Activated CD4-positive, alpha-beta memory T cell treated with anti-CD3 and anti-CD28 coated beads, Interleukin-2, amount 10 ng/mL, durations not matched to agents 7 days and 5 days (primary cell): Measurements from ENCODE around the gene FMN1. TPM values are rescaled to one million over a fixed set of nuclear protein-coding genes. Genes with fewer than 3 reads are reported as not detected.
"Not testable (repeated sequence)": the region's sequence is repeated elsewhere in the genome, so short reads cannot be mapped to it uniquely, and the experiment has no call there.

Experiments used
- CTCF ChIA-PET: fragments of 350-600 bp; sonication (Branson Sonifier 250); formaldehyde crosslinking; loops from one replicate; lab custom pipeline; 2021; ENCODE audit warnings: antibody characterized with exemption, inconsistent platforms; lab: Charles Lee
- POLR2A ChIA-PET: fragments of 350-600 bp; sonication (Branson Sonifier 250); formaldehyde crosslinking; loops from one replicate; lab custom pipeline; 2021; ENCODE audit warnings: antibody characterized with exemption; lab: Charles Lee
- DNase-seq: peaks from one replicate; pipeline ENCODE4 v3.0.0-alpha.2; 2020
- H3K27ac Mint-ChIP-seq: one replicate; pipeline ENCODE4 v1.8.0; 2021; ENCODE audit warnings: mild to moderate bottlenecking, mixed read lengths
- H3K27me3 Mint-ChIP-seq: one replicate; pipeline ENCODE4 v1.8.0; 2021; ENCODE audit warnings: mixed read lengths
- H3K36me3 Mint-ChIP-seq: one replicate; pipeline ENCODE4 v1.8.0; 2021; ENCODE audit warnings: low read depth, mixed read lengths
- H3K4me1 Mint-ChIP-seq: one replicate; pipeline ENCODE4 v1.8.0; 2021; ENCODE audit warnings: mixed read lengths
- H3K4me3 Mint-ChIP-seq: one replicate; pipeline ENCODE4 v1.8.0; 2021; ENCODE audit warnings: mild to moderate bottlenecking, mixed read lengths
- H3K9me3 Mint-ChIP-seq: one replicate; pipeline ENCODE4 v1.8.0; 2021; ENCODE audit warnings: mixed read lengths
- total RNA-seq, 2 experiments: library from RNA; stranded (reverse); gene quantifications; one replicate each; pipeline ENCODE4 v1.2.3, GENCODE V29; 2021

The FMN1 gene
- total RNA-seq, 2 experiments from 2014 or later: 0.03 to 0.15 TPM

GRCh38 chr15:32953533-32953910 lies 241.0 kb downstream of the FMN1 start:
- Mint-ChIP-seq H3K4me3 (no peak overlapping the region), H3K9me3 (no peaks in the 10 kb centered on the region), H3K27ac (no peak overlapping the region), H3K27me3 (no peaks in the 10 kb centered on the region), H3K36me3 (no peaks in the 10 kb centered on the region), H3K4me1 (no peaks in the 10 kb centered on the region)
- no peak for DNase-seq
- CTCF ChIA-PET: no interaction called here
- POLR2A ChIA-PET: no interaction called here

DNA sequence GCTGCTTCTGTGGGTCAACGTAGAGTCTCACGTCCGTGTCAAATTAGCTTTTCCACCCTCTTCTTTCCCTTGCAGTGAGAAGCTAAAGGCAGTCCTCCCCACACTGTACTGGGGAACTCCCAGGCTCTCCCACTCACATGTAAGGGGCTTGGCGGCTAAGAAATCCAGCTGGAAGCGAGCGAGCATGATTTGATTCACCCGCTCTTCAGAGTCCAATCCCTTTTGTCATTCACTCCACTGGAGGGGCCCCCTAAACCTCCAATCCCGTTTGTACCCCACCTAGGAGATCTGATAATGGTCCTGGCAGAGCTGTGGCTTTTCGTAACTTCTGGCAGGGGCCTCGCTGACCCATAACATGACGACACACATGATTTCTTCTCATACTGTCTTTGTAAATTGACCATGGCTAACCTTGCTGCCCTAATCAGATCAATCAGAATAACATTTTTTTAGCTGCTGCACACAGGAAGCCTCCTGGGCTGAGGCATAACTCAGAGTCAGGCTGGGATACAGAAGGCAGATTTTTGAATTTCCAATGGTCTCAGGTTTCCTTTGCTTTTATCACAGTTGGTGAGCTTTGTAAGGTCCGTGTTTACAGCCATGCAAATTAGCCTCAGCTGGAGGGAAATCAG lies 241.5 kb downstream of the FMN1 start:
- no peaks in the 10 kb centered on the region for H3K9me3 Mint-ChIP-seq
- H3K27ac Mint-ChIP-seq: no peak overlapping the region
- no peaks in the 10 kb centered on the region for H3K27me3 Mint-ChIP-seq
- H3K36me3 Mint-ChIP-seq: no peaks in the 10 kb centered on the region
- H3K4me1 Mint-ChIP-seq: no peaks in the 10 kb centered on the region
- no peak for DNase-seq
- ChIA-PET POLR2A (no interaction called here), CTCF (no interaction called here)
- no peak overlapping the region for H3K4me3 Mint-ChIP-seq

GRCh38 chr15:32951736-32952464 lies 242.6 kb downstream of the FMN1 start:
- POLR2A ChIA-PET: no interaction called here
- H3K27ac Mint-ChIP-seq: no peak overlapping the region
- H3K36me3 Mint-ChIP-seq: no peaks in the 10 kb centered on the region
- H3K4me3 Mint-ChIP-seq: no peak overlapping the region
- CTCF ChIA-PET: no interaction called here
- no peaks in the 10 kb centered on the region for H3K9me3 Mint-ChIP-seq
- no peaks in the 10 kb centered on the region for H3K4me1 Mint-ChIP-seq
- H3K27me3 Mint-ChIP-seq: no peaks in the 10 kb centered on the region
- no peak for DNase-seq

DNA sequence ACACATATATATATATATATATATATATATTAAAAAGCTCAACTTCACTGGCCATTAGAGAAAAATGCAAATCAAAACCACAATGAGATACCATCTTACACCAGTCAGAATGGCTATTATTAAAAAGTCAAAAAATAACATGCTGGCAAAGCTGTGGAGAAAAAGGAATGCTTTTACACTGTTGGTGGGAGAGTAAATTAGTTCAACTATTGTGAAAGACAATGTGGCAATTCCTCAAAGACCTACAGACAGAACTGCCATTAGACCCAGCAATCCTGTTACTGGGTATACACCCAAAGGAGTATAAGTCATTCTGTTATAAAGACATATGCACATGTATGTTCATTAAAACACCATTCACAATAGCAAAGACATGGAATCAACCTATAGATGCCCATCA lies 244.5 kb downstream of the FMN1 start:
- DNase-seq, H3K27me3 Mint-ChIP-seq, H3K4me3 Mint-ChIP-seq, CTCF ChIA-PET, H3K4me1 Mint-ChIP-seq, H3K36me3 Mint-ChIP-seq, H3K9me3 Mint-ChIP-seq, POLR2A ChIA-PET, H3K27ac Mint-ChIP-seq: not testable (repeated sequence)

GRCh38 chr15:32946210-32946609 lies 248.3 kb downstream of the FMN1 start:
- H3K9me3 Mint-ChIP-seq: no peaks in the 10 kb centered on the region
- POLR2A ChIA-PET: no interaction called here
- DNase-seq: no peak
- no peaks in the 10 kb centered on the region for H3K36me3 Mint-ChIP-seq
- H3K4me3 Mint-ChIP-seq: no peak overlapping the region
- CTCF ChIA-PET: no interaction called here
- H3K27me3 Mint-ChIP-seq: no peaks in the 10 kb centered on the region
- no peak overlapping the region for H3K27ac Mint-ChIP-seq
- H3K4me1 Mint-ChIP-seq: no peaks in the 10 kb centered on the region

GRCh38 chr15:32944431-32944830 lies 250.1 kb downstream of the FMN1 start:
- Mint-ChIP-seq H3K27ac (no peak overlapping the region), H3K4me3 (no peak overlapping the region), H3K4me1 (no peaks in the 10 kb centered on the region), H3K27me3 (no peaks in the 10 kb centered on the region), H3K9me3 (no peaks in the 10 kb centered on the region), H3K36me3 (no peaks in the 10 kb centered on the region)
- CTCF ChIA-PET: no interaction called here
- DNase-seq: no peak
- POLR2A ChIA-PET: no interaction called here

DNA sequence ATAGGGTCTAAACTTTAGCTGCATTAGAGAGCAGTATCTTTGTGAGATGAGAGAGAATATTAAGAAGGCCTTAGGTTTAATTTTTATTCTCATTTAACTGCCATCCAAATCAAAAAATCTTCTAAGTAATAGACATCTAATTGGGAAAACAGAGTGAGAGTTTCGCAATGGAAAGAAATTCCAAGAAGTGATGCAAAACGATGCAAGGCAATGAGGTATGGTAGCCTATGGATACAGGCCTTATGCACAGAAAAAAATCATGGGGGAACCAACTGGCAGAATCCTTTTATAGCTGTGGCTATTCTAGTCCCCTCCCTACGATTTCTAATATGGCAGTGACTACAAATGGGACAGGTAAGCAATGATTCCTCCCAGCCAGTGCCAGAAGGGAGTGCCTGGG lies 250.8 kb downstream of the FMN1 start:
- no peak for DNase-seq
- POLR2A ChIA-PET: no interaction called here

GRCh38 chr15:32942401-32942841 lies 252.1 kb downstream of the FMN1 start:
- H3K27me3 Mint-ChIP-seq: peaks cover 3% of the 10 kb centered on the region
- no peak for DNase-seq
- H3K36me3 Mint-ChIP-seq: no peaks in the 10 kb centered on the region
- H3K4me3 Mint-ChIP-seq: no peak overlapping the region
- CTCF ChIA-PET: no interaction called here
- H3K4me1 Mint-ChIP-seq: no peaks in the 10 kb centered on the region
- no peaks in the 10 kb centered on the region for H3K9me3 Mint-ChIP-seq
- H3K27ac Mint-ChIP-seq: no peak overlapping the region
- POLR2A ChIA-PET: no interaction called here

More for the DNA sequence above, 250.8 kb downstream of the FMN1 start:
- no peak overlapping the region for H3K4me3 Mint-ChIP-seq
- CTCF ChIA-PET: no interaction called here
- H3K4me1 Mint-ChIP-seq: no peaks in the 10 kb centered on the region
- no peak overlapping the region for H3K27ac Mint-ChIP-seq
- H3K9me3 Mint-ChIP-seq: no peaks in the 10 kb centered on the region
- H3K27me3 Mint-ChIP-seq: no peaks in the 10 kb centered on the region
- no peaks in the 10 kb centered on the region for H3K36me3 Mint-ChIP-seq

GRCh38 chr15:32941823-32942222 lies 252.7 kb downstream of the FMN1 start:
- Mint-ChIP-seq H3K27me3 (peaks cover 4% of the 10 kb centered on the region), H3K36me3 (no peaks in the 10 kb centered on the region), H3K4me1 (no peaks in the 10 kb centered on the region), H3K27ac (no peak overlapping the region), H3K9me3 (no peaks in the 10 kb centered on the region), H3K4me3 (no peak overlapping the region)
- DNase-seq: no peak
- ChIA-PET CTCF (no interaction called here), POLR2A (no interaction called here)

DNA sequence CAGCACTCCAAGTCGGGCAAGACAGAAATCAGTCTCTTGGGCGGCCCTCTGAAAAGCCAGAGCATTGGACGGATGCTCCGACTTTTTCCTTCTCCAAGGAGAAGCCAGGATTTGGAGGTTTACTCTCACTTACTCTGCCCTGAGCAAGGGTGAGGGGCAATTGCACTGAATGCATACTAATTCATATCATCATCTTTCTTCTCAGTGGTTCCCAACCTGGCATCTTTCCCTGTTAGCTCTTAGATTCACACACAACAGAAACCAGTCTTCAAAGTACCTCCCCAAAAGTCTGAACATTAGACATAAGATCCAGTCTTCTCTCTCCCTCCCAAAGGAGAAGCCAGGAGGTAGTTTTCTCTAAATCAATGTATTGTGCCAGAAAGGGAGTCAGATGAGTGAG lies 257.5 kb downstream of the FMN1 start:
- Mint-ChIP-seq H3K27ac (no peak overlapping the region), H3K4me3 (no peak overlapping the region), H3K4me1 (no peaks in the 10 kb centered on the region), H3K36me3 (no peaks in the 10 kb centered on the region), H3K9me3 (no peaks in the 10 kb centered on the region), H3K27me3 (peaks cover 4% of the 10 kb centered on the region)
- no peak for DNase-seq
- ChIA-PET POLR2A (no interaction called here), CTCF (interaction anchor here (1.6 kb wide), 1 partner anchor 33 kb away, joined by 5 read pairs; no protein-coding TSS in a partner anchor)

DNA sequence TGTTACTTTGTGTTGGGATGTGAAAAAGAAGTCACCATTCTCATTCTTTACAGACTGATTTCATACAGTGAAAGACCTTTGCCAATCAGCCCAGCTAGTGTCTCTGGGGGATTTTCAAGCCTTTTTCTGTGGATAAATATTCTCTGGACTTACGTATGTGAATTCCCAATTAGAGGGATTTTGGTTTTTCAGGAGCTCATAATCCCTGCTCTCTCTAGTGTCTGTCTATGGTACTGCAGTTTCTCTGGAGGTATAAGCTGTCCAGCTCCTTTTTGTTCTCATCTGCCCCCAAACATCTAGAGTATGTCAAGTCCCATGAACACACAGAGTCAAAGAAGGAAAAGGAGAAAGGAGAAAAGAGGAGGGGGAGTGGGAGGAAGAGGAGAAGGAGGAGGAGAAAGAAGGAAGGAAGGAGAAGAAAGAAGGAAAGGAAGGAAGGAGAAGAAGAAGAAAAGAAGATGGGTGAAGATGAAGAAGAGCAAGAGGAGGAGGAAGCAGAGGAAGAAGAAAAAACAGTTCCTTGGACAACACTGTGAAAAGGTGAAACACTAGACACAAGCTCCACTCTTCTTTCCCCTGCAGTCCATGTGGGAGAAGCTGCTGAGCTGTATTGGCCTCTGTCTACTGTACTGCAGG lies 258.1 kb downstream of the FMN1 start:
- POLR2A ChIA-PET: no interaction called here
- CTCF ChIA-PET: interaction anchor here (0.7 to 1.6 kb wide), 4 partner anchors 16 to 274 kb away, joined by 3 to 5 read pairs (median 3); no protein-coding TSS in a partner anchor
- H3K27me3 Mint-ChIP-seq: peaks cover 4% of the 10 kb centered on the region

DNA sequence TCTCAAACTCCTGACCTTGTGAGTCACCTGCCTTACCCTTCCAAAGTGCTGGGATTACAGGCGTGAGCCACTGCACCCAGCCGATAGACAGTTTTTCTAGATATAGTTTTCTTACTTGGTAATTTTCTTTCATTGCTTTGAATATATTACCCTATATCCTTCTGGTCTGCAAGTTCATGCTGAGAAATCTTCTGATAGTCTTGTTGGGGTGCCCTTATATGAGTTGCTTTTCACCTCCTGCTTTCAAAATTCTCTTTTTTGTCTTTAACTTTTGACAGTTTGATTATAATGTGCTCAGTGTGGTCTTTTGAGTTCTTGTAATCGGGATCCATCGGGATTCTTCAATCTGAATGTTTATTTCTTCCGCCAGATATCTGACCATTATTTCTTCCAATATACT lies 259.4 kb downstream of the FMN1 start:
- no peaks in the 10 kb centered on the region for H3K9me3 Mint-ChIP-seq
- no peak for DNase-seq
- no peaks in the 10 kb centered on the region for H3K36me3 Mint-ChIP-seq
- ChIA-PET POLR2A (no interaction called here), CTCF (no interaction called here)
- H3K4me1 Mint-ChIP-seq: no peaks in the 10 kb centered on the region
- no peak overlapping the region for H3K27ac Mint-ChIP-seq
- H3K27me3 Mint-ChIP-seq: peaks cover 6% of the 10 kb centered on the region
- no peak overlapping the region for H3K4me3 Mint-ChIP-seq

More for the DNA sequence above, 258.1 kb downstream of the FMN1 start:
- Mint-ChIP-seq H3K4me3 (no peak overlapping the region), H3K36me3 (no peaks in the 10 kb centered on the region), H3K27ac (no peak overlapping the region), H3K9me3 (no peaks in the 10 kb centered on the region), H3K4me1 (no peaks in the 10 kb centered on the region)
- no peak for DNase-seq

DNA sequence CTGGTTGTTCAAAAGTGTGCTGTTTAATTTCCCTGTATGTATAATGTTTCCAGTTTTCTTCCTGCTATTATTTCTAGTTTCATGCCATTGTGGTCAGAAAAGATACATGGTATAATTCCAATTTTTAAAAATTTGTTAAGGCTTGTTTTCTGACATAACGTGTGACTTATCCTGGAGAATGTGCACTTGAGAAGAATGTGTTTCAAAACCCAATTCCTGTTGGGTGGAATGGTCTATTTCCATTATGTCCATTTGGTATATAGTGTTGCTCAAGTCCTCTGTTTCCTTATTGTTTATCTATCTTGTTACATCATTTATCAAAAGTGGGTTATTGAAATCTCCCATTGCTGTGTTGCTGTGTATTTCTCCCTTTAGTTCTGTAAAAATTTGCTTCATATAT lies 261.3 kb downstream of the FMN1 start:
- no peaks in the 10 kb centered on the region for H3K9me3 Mint-ChIP-seq
- ChIA-PET POLR2A (no interaction called here), CTCF (no interaction called here)
- no peak overlapping the region for H3K4me3 Mint-ChIP-seq
- no peak overlapping the region for H3K27ac Mint-ChIP-seq
- no peaks in the 10 kb centered on the region for H3K4me1 Mint-ChIP-seq
- H3K36me3 Mint-ChIP-seq: no peaks in the 10 kb centered on the region
- DNase-seq: no peak
- H3K27me3 Mint-ChIP-seq: peaks cover 6% of the 10 kb centered on the region
